SK-N-MC (cell line): ENCODE results near the gene LARGE1.

Experiments
- DNase-seq: peaks from one replicate; pipeline ENCODE4 v3.0.0-alpha.2; 2011; ENCODE audit warnings: low read depth, low spot score
- H3K27ac ChIP-seq: fragments of 200-600 bp; sonication (generic); 2 replicates; pipeline ENCODE4 v1.5.1; 2016; ENCODE audit warnings: mixed run types
- H3K36me3 ChIP-seq: fragments of 200-600 bp; sonication (generic); 2 replicates; pipeline ENCODE4 v1.6.1; 2017; ENCODE audit warnings: antibody characterized with exemption, low read length, mixed read lengths; ENCODE audit not compliant: insufficient read depth
- H3K4me3 ChIP-seq: fragments of 200-600 bp; sonication (generic); 2 replicates; pipeline ENCODE4 v1.5.1; 2016
- H3K9ac ChIP-seq: fragments of 200-600 bp; sonication (generic); 2 replicates; pipeline ENCODE4 v1.8.0; 2017; ENCODE audit warnings: mixed run types, mixed read lengths; ENCODE audit not compliant: insufficient read length
- H3K9me3 ChIP-seq: fragments of 200-600 bp; sonication (generic); 2 replicates; pipeline ENCODE4 v1.6.1; 2017; ENCODE audit warnings: low read depth, mild to moderate bottlenecking, antibody characterized with exemption, low read length, moderate library complexity, mixed read lengths
- EZH2 ChIP-seq: fragments of 200-600 bp; sonication (generic); IDR thresholded peaks from one replicate; pipeline ENCODE4 v1.6.1; 2017; ENCODE audit warnings: antibody characterized with exemption
- FOXP2 ChIP-seq: optimal IDR thresholded peaks from 2 replicates; pipeline ENCODE3; 2011; ENCODE audit warnings: mild to moderate bottlenecking, moderate library complexity; ENCODE audit not compliant: insufficient read depth; ENCODE audit errors: extremely low read length, control extremely low read depth
- POLR2AphosphoS5 ChIP-seq: IDR thresholded peaks from 2 replicates; pipeline ENCODE4 v1.6.1; 2012; ENCODE audit warnings: mild to moderate bottlenecking, low read depth, low read length, borderline replicate concordance

LARGE1 gene

DNA sequence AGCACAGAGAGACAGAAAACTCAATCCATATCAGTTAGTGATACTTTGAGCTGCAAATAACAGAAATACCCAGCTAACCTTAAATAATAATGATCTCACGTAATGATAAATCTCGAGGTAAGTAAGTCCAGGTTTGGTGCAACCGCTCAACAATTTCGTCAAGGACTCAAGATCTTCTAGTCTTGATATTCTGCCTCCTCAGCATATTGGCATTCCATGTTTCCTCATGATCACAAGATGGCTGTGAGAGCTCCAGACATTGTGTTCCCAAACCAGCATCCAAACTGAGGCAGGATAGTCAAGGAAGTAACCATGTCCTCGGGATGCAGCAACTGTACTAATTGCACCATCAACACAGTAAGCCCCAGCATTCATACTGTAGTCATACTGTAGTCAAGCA lies 7.5 kb upstream of the LARGE1 start:
- no peak overlapping the region for H3K4me3 ChIP-seq
- H3K36me3 ChIP-seq: no peaks in the 10 kb centered on the region
- no peak for DNase-seq
- TF ChIP-seq EZH2: no peak
- TF ChIP-seq FOXP2: no peak
- no peak for TF ChIP-seq POLR2AphosphoS5
- no peak overlapping the region for H3K27ac ChIP-seq
- H3K9me3 ChIP-seq: no peaks in the 10 kb centered on the region
- H3K9ac ChIP-seq: no peak overlapping the region

DNA sequence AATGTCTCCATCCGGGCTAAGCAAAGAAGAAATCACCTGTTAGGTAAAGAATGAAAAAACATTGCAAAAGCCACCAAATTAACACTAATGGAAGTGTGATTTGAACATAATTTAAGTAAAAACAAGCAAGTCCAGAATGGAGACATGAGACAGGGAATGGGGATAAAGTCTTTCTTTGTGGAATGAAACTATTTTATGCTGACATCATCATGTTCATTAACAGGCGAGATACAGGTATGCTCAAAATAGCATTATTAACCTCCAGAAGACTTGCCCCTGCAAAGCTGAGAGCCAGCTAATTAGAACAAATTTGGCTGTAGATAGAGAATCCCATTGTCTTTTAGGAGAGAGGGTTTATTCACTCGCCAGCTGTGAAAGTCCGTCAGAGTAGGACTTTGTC lies 4.9 kb upstream of the LARGE1 start:
- H3K9ac ChIP-seq: no peak overlapping the region
- no peaks in the 10 kb centered on the region for H3K9me3 ChIP-seq
- no peak for DNase-seq
- H3K27ac ChIP-seq: no peak overlapping the region
- no peaks in the 10 kb centered on the region for H3K36me3 ChIP-seq
- TF ChIP-seq POLR2AphosphoS5 (no peak), FOXP2 (no peak), EZH2 (no peak)
- no peak overlapping the region for H3K4me3 ChIP-seq

DNA sequence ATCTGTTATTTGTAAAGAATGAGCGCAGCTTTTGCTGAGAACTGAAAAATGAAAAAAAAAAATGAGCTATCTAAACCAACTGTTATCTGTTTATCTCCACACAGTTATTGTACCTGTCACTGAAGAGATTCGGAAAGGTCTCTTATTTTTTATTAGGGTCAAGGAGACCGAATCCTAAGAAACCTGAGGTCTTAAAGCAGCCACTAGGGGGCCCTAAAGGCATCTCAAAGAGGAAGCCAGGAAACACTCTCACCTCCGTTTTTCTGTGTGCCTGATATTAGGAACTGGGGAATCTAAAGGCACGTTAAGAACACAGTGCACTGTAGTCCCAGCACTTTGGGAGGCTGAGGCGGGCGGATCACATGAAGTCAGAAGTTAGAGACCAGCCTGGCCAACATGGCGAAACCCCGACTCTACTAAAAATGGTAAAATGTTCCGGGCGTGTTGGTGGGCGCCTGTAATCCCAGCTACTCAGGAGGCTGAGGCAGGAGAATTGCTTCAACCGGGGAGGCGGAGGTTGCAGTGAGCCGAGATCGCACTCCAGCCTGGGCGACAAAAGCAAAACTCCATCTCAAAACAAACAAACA lies 3.5 kb upstream of the LARGE1 start:
- no peak overlapping the region for H3K4me3 ChIP-seq
- no peak overlapping the region for H3K9ac ChIP-seq
- no peak overlapping the region for H3K27ac ChIP-seq
- TF ChIP-seq EZH2 (no peak), FOXP2 (no peak), POLR2AphosphoS5 (no peak)
- no peak for DNase-seq
- no peaks in the 10 kb centered on the region for H3K36me3 ChIP-seq
- H3K9me3 ChIP-seq: no peaks in the 10 kb centered on the region

DNA sequence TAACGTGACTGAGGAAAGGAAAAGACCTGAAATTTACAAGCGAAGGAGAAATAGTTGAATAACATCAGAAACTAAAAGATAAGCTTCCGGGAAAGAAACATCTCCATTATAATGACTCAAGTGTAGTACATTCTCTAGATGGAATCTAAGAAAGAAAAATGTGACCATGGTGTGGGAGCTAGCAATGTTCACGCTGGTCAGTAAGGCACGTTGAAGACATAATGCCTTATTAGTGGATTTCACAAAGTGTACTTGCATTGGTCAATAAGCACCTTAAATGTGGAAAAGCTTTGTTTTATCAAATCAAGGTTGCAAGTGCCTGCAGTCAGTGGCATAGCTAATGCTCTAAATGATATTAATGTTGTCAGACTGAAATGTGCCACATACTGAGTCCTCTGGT lies 2.8 kb upstream of the LARGE1 start:
- Histone ChIP-seq H3K9me3 (no peaks in the 10 kb centered on the region), H3K27ac (no peak overlapping the region), H3K36me3 (no peaks in the 10 kb centered on the region), H3K9ac (no peak overlapping the region), H3K4me3 (no peak overlapping the region)
- DNase-seq: no peak
- TF ChIP-seq EZH2: no peak

- Histone ChIP-seq H3K9me3 (no peaks in the 10 kb centered on the region), H3K4me3 (no peak overlapping the region), H3K36me3 (no peaks in the 10 kb centered on the region), H3K9ac (no peak overlapping the region), H3K27ac (no peak overlapping the region)
- no peak for TF ChIP-seq EZH2
- no peak for TF ChIP-seq FOXP2
- no peak for TF ChIP-seq POLR2AphosphoS5
- no peak for DNase-seq
Observed at GRCh38 chr22:33922349-33922681, 2.0 kb upstream of the LARGE1 start.

GRCh38 chr22:33921525-33922348 lies 1.5 kb upstream of the LARGE1 start:
- Histone ChIP-seq H3K36me3 (no peaks in the 10 kb centered on the region), H3K27ac (no peak overlapping the region), H3K4me3 (peak overlapping the region; percentile 57), H3K9me3 (no peaks in the 10 kb centered on the region), H3K9ac (no peak overlapping the region)
- no peak for DNase-seq
- TF ChIP-seq EZH2: no peak
- no peak for TF ChIP-seq POLR2AphosphoS5

DNA sequence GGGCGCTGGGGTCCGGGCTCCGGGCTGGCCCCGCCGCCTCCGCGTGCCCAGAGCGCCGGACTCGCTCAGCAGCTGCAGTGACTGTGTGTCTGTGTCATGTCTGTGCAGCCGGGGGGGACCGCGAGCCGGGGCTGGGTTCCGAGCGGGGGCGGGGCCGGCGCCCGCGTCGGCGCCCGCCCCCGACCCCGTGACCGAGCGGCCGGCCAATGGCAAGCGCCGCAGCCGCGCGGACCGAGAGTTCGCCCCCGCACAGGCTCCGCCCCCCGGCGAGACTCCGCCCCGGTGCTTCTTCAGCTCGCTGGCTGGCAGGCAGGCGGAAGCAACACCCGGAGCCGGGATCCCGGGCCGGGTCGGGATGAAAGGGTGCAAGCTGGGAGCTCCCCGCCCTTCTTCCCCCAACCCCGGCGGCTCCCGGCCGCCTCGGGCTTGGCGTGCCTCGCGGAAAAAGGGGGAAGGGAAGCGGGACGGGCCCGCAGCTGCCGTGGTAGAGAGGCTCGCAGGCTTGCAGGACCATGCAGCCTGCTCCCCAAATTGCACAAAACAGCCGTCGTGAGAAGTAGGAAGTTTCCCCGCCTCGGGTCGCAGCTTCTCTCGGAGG lies 750 bp upstream of the LARGE1 start:
- Histone ChIP-seq H3K4me3 (peak overlapping the region; percentile 57), H3K27ac (no peak overlapping the region), H3K36me3 (no peaks in the 10 kb centered on the region), H3K9me3 (no peaks in the 10 kb centered on the region), H3K9ac (no peak overlapping the region)
- no peak for DNase-seq
- TF ChIP-seq FOXP2 (no peak), EZH2 (peak; percentile 65)

GRCh38 chr22:33919391-33920196 lies 682 bp downstream of the LARGE1 start:
- Histone ChIP-seq H3K36me3 (no peaks in the 10 kb centered on the region), H3K9me3 (no peaks in the 10 kb centered on the region), H3K9ac (no peak overlapping the region), H3K4me3 (no peak overlapping the region), H3K27ac (no peak overlapping the region)
- TF ChIP-seq EZH2 (peak; percentile 68), POLR2AphosphoS5 (no peak)
- no peak for DNase-seq
